ENCODE results near the gene TLL2.

GRCh38 chr10:96322275-96322674 lies 191.5 kb downstream of the TLL2 start:
- TF ChIP-seq CTCF (IDR thresholded peaks at IDR 0.05 in 8 of 11, conservative IDR thresholded peaks at IDR 0.05 in 3 of 11) (no peak), POLR2AphosphoS5 (IDR thresholded peaks at IDR 0.05) (no peak)

Measured in spleen (tissue), 7 donors.